VCaP (cell line): ENCODE results near the gene KATNAL1.
A peak's percentile ranks its signal among the peaks of the same experiment; 100 is the strongest.

ENCODE experiments used
- H3K27ac ChIP-seq: fragments of 450-650 bp; 2 replicates; pipeline ENCODE4 v1.5.1; 2017
- CTCF ChIP-seq: fragments of 450-650 bp; conservative IDR thresholded peaks from 2 replicates; pipeline ENCODE4 v1.5.1; 2017; ENCODE audit warnings: mild to moderate bottlenecking, moderate library complexity

KATNAL1 gene

GRCh38 chr13:30204564-30204963, 102.8 kb downstream of the KATNAL1 start:
- no peak overlapping the region for H3K27ac ChIP-seq
- TF ChIP-seq CTCF: no peak

- no peak overlapping the region for H3K27ac ChIP-seq
- TF ChIP-seq CTCF: no peak
These were observed 111.3 kb downstream of the KATNAL1 start for GRCh38 chr13:30196025-30196424.

GRCh38 chr13:30194906-30195305, 112.4 kb downstream of the KATNAL1 start:
- no peak overlapping the region for H3K27ac ChIP-seq
- no peak for TF ChIP-seq CTCF

- no peak for TF ChIP-seq CTCF
- H3K27ac ChIP-seq: no peak overlapping the region
These were observed 113.8 kb downstream of the KATNAL1 start for GRCh38 chr13:30193279-30194234.

- no peak for TF ChIP-seq CTCF
- peak overlapping the region; percentile 14; the same call in 1 of the 2 replicates for H3K27ac ChIP-seq
These were observed 114.8 kb downstream of the KATNAL1 start for GRCh38 chr13:30192320-30193093.

- no peak for TF ChIP-seq CTCF
These were observed 115.8 kb downstream of the KATNAL1 start for GRCh38 chr13:30191491-30192100.

More at GRCh38 chr13:30191491-30192100, 115.8 kb downstream of the KATNAL1 start:
- no peak overlapping the region for H3K27ac ChIP-seq
